Ovary (tissue), 9 donors: ENCODE results near the gene THAP9. TPM values are rescaled to one million over a fixed set of nuclear protein-coding genes. Genes with fewer than 3 reads are reported as not detected.

Experiments used
- DNase-seq, 5 donors: peaks; one replicate each; pipeline ENCODE4 v3.0.0-alpha.2; 2019 to 2020
- H3K27ac ChIP-seq, 2 donors: fragments of 200-600 bp; one replicate each; pipeline versions ENCODE4 v1.5.1 to v1.8.0; 2019 to 2022
- H3K27me3 ChIP-seq: fragments of 200-600 bp; one replicate; pipeline ENCODE4 v1.8.0; 2022
- H3K36me3 ChIP-seq: fragments of 200-600 bp; sonication (generic); one replicate; pipeline ENCODE4 v1.5.1; 2019
- H3K4me1 ChIP-seq: one replicate; pipeline ENCODE4 v1.8.1; 2013; ENCODE audit warnings: mild to moderate bottlenecking, moderate library complexity; ENCODE audit not compliant: insufficient read depth
- H3K4me3 ChIP-seq: fragments of 200-600 bp; sonication (generic); one replicate; pipeline ENCODE4 v1.5.1; 2017
- H3K9me3 ChIP-seq, 2 donors: fragments of 200-600 bp in 1 of 2; sonication (generic) in 1 of 2; one replicate each; pipeline versions ENCODE4 v1.5.1 to v1.8.1; 2013 to 2019; ENCODE audit warnings: mild to moderate bottlenecking in 1 of 2, moderate library complexity in 1 of 2
- CTCF ChIP-seq, 3 donors: fragments of 450-650 bp in 2 of 3; fragments of 200-600 bp in 1 of 3; IDR thresholded peaks; one replicate each; pipeline versions ENCODE4 v1.5.1 to v1.8.0; 2016 to 2022; ENCODE audit warnings: antibody characterized with exemption in 3 of 3, mild to moderate bottlenecking in 1 of 3
- EP300 ChIP-seq: sonication (generic); formaldehyde crosslinking; IDR thresholded peaks from one replicate; pipeline ENCODE4 v1.6.1; 2017; ENCODE audit warnings: antibody characterized with exemption
- POLR2A ChIP-seq: fragments of 450-650 bp; IDR thresholded peaks from one replicate; pipeline ENCODE4 v1.6.1; 2017; ENCODE audit warnings: antibody characterized with exemption, mild to moderate bottlenecking, moderate library complexity
- WGBS, 3 donors: extraction: QIAGEN DNeasy Blood & Tissue Kit in 1 of 3; methylation state at CpG; one replicate each; pipeline versions ENCODE4 v1.1.5 to v1.1.7; 2013 to 2017; 5-methylcytosine and 5-hydroxymethylcytosine counted together
- intact Hi-C, 4 donors: fragments of 100-400 bp; cut with DNase I; formaldehyde crosslinking; loops; one replicate each; pipeline versions ENCODE4 v1.11.0 to v1.15.1; 2022 to 2023
- polyA plus RNA-seq, 2 donors: library from polyadenylated mRNA; stranded (reverse); fragments of 200-250 nt in 1 of 2; fragments of 350-450 nt in 1 of 2; fragmentation: Illumina TruSeq in 1 of 2; extraction: RNeasy Lipid Tissue Mini Kit (QIAGEN cat#74804) in 1 of 2; gene quantifications; one replicate each; pipeline ENCODE4 v1.2.3, GENCODE V29; 2013 to 2014
- total RNA-seq, 7 donors: library from RNA; depleted of rRNA in 2 of 7; stranded (reverse); fragments of >200 nt in 2 of 7; fragmentation: NEBNext Ultra II Directional in 3 of 7; extraction: Animal tissue kit (Norgen Biotek cat#: 25700) in 3 of 7; gene quantifications; one replicate each; pipeline versions ENCODE4 v1.1.0 to v1.2.4, GENCODE V29; 2016 to 2023
- donor health status: DM: no; HTN: no; CAD: no; lungs with moderate emphysema.
- donor health status: DM: no; HTN: no; CAD: no.
- donor health status: Bipolar disorder and iron deficiency.
- donor health status: DM: yes; HTN: yes; CAD: no.
- donor health status: DM: no; HTN: no; CAD: no.
- donor health status: DM: yes; HTN: yes; CAD: no.

THAP9 gene
- total and polyA plus RNA-seq, 9 donors: 2.8 to 9.0 (median 4.9) TPM

GRCh38 chr4:82890528-82890900 is 10.0 kb upstream of the THAP9 start:
- H3K4me1 ChIP-seq: peaks cover 13% of the 10 kb centered on the region
- WGBS, 3 donors: 0 to 1% (median 0%) methylated on average over 16 of the region's 16 CpGs
- no peak for DNase-seq
- H3K4me3 ChIP-seq: peak overlapping the region; percentile 76
- no peaks in the 10 kb centered on the region for H3K9me3 ChIP-seq
- TF ChIP-seq POLR2A (no peak), EP300 (no peak), CTCF (IDR thresholded peaks at IDR 0.05) (no peak)
- peak overlapping the region; percentile 39 to 93 for H3K27ac ChIP-seq
- intact Hi-C loops: loop anchor here in 3 of 4 donors (5.0 to 10.0 kb wide), 4 partner anchors 96 to 144 kb away; partner anchors contain the start of genes LIN54 (in 2 of the 3), COPS4 (in 1 of the 3) and SCD5 (in 1 of the 3)
- H3K36me3 ChIP-seq: no peaks in the 10 kb centered on the region
- H3K27me3 ChIP-seq: no peaks in the 10 kb centered on the region

- intact Hi-C loops: loop anchor here in 3 of 4 donors (5.0 to 10.0 kb wide), 4 partner anchors 96 to 144 kb away; partner anchors contain the start of genes LIN54 (in 2 of the 3), COPS4 (in 1 of the 3) and SCD5 (in 1 of the 3)
- no peaks in the 10 kb centered on the region for H3K27me3 ChIP-seq
- H3K36me3 ChIP-seq: no peaks in the 10 kb centered on the region
- no peaks in the 10 kb centered on the region for H3K9me3 ChIP-seq
- DNase-seq: peak; percentile 93 to 97 (median 95)
- peak within 1 kb of the TSS; percentile 76 for H3K4me3 ChIP-seq
- 0 to 1% (median 0%) methylated on average over 52 to 71 of the region's 71 CpGs for WGBS, 3 donors
- H3K27ac ChIP-seq: peak within 1 kb of the TSS; percentile 39 to 93
- H3K4me1 ChIP-seq: peaks cover 12% of the 10 kb centered on the region
- TF ChIP-seq CTCF (IDR thresholded peaks at IDR 0.05) (no peak), EP300 (no peak), POLR2A (peak; percentile 93)
Observed at GRCh38 chr4:82890901-82891706, 9.4 kb upstream of the THAP9 start, which contains the start of gene SEC31A. SEC31A (minus strand) TSS chr4:82891153; CDS start chr4:82881936, 9,217 bp downstream.

GRCh38 chr4:82891707-82892466 is 8.6 kb upstream of the THAP9 start:
- no peak for DNase-seq
- Histone ChIP-seq H3K27ac (peak overlapping the region; percentile 39 to 93), H3K9me3 (no peaks in the 10 kb centered on the region), H3K4me3 (peak overlapping the region; percentile 76), H3K27me3 (no peaks in the 10 kb centered on the region), H3K4me1 (peaks cover 13% of the 10 kb centered on the region), H3K36me3 (no peaks in the 10 kb centered on the region)
- intact Hi-C loops: loop anchor here in 3 of 4 donors (5.0 to 10.0 kb wide), 4 partner anchors 97 to 143 kb away; partner anchors contain the start of genes LIN54 (in 2 of the 3), COPS4 (in 1 of the 3) and SCD5 (in 1 of the 3)
- TF ChIP-seq POLR2A: no peak
- no peak for TF ChIP-seq EP300
- no peak for TF ChIP-seq CTCF (IDR thresholded peaks at IDR 0.05)
- WGBS, 3 donors: 12 to 19% (median 13%) methylated on average over 7 of the region's 7 CpGs

- DNase-seq: no peak
- intact Hi-C loops: loop anchor here in 3 of 4 donors (5.0 to 10.0 kb wide), 4 partner anchors 98 to 142 kb away; partner anchors contain the start of genes LIN54 (in 2 of the 3), COPS4 (in 1 of the 3) and SCD5 (in 1 of the 3)
- Histone ChIP-seq H3K9me3 (no peaks in the 10 kb centered on the region), H3K27ac (no peak overlapping the region), H3K4me1 (peaks cover 14% of the 10 kb centered on the region), H3K36me3 (no peaks in the 10 kb centered on the region), H3K27me3 (no peaks in the 10 kb centered on the region), H3K4me3 (no peak overlapping the region)
- WGBS, 3 donors: 49 to 67% (median 51%) methylated on average over 1 of the region's 1 CpG
- TF ChIP-seq POLR2A: no peak
- no peak for TF ChIP-seq CTCF (IDR thresholded peaks at IDR 0.05)
- no peak for TF ChIP-seq EP300
Observed at GRCh38 chr4:82892467-82892802, 8.1 kb upstream of the THAP9 start.
